Subcutaneous adipose tissue (tissue), 4 donors: Measurements from ENCODE around the gene MT1M. TPM values are rescaled to one million over a fixed set of nuclear protein-coding genes. Genes with fewer than 3 reads are reported as not detected.

ENCODE experiments used
- total RNA-seq, 4 donors: library from RNA; depleted of rRNA; stranded (reverse); fragments of >200 nt; gene quantifications; one replicate each; pipeline ENCODE4 v1.1.0, GENCODE V29; 2016
- TF ChIP-seq, protein P1 (sequence below): fragments of 450-650 bp; IDR thresholded peaks from one replicate; pipeline ENCODE4 v1.5.1; 2016; ENCODE audit warnings: low read depth, mild to moderate bottlenecking, control low read depth, antibody characterized with exemption, moderate library complexity

MT1M gene
- total RNA-seq, 4 donors from 2014 or later = 15.1 to 485 (median 52.6) TPM

DNA sequence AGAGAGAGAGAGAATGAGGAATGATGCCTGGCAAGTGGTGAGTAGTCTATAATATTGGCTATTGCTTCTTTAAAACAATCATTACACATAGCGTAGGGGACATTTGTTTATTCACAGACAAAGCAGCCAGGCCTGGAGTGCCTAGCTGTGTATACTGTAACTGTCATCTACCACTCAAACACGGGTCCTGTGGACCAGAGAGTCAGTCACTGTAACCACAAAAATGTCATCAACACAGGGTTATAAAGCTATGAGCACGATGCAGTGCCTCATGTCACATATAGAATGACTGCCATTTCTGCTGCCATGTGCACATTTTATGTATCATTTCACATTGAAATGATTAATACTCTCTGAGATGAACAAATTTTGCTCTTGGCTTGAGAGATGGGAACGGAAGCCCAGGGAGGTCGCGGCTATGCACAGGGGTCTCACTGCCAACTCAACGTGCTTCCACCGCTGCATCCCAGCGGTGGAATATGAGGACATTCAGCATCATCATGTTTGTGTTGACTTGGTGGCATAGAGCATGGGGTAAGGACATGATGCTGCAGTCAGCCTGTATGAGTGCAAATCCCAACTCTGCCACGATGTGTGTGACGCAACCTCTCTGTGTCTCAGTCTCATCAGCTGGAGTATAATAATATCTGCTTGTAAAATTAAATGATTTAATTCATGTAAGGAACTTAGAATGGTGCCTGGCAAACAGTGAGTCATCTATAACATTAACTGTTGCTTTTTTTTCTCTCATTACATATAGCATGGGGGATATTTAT lies 40.5 kb downstream of the MT1M start:
- TF ChIP-seq, protein P1, sequence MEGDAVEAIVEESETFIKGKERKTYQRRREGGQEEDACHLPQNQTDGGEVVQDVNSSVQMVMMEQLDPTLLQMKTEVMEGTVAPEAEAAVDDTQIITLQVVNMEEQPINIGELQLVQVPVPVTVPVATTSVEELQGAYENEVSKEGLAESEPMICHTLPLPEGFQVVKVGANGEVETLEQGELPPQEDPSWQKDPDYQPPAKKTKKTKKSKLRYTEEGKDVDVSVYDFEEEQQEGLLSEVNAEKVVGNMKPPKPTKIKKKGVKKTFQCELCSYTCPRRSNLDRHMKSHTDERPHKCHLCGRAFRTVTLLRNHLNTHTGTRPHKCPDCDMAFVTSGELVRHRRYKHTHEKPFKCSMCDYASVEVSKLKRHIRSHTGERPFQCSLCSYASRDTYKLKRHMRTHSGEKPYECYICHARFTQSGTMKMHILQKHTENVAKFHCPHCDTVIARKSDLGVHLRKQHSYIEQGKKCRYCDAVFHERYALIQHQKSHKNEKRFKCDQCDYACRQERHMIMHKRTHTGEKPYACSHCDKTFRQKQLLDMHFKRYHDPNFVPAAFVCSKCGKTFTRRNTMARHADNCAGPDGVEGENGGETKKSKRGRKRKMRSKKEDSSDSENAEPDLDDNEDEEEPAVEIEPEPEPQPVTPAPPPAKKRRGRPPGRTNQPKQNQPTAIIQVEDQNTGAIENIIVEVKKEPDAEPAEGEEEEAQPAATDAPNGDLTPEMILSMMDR = no peak

DNA sequence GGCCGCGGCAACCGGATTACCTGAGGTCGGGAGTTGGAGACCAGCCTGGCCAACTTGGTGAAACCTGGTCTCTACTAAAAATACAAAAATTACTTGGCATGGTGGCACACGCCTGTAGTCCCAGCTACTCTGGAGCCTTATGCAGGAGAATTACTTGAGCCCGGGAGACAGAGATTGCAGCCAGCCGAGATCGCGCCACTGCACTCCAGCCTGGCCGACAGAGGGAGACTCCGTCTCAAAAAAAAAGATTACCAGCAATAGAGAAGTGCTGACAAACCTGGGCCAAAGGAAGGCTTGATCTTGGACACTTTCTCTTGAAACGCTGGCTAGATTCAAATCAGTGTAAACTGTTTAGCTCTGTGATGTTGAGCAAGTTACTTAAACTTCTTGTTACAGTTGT lies 41.5 kb downstream of the MT1M start:
- TF ChIP-seq, protein P1 = no peak

DNA sequence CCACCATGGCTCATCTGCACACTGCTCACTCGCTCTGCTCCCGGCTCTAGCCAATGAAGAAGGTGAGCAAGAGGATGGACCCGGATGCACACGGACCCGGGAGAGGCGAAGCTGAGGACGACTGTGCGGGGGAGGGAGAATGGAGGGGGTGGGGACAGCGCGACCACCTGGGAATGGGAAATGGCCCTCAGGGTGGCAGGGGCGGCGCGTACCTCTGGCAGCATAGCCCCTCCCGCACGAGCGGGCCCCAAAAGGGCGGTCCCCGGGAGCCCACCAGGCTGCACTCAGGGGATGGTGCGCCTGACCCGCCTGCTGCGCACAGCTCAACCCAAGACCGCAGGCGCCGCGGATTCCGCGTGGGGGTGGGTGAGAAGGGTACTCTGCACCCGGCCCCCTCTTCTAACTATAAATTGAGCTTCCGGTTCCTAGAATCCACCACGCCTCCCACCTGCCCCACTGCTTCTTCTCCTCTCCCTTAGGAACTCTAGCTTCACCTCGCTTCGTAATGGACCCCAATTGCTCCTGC lies 43.3 kb downstream of the MT1M start:
- TF ChIP-seq, protein P1 = no peak

DNA sequence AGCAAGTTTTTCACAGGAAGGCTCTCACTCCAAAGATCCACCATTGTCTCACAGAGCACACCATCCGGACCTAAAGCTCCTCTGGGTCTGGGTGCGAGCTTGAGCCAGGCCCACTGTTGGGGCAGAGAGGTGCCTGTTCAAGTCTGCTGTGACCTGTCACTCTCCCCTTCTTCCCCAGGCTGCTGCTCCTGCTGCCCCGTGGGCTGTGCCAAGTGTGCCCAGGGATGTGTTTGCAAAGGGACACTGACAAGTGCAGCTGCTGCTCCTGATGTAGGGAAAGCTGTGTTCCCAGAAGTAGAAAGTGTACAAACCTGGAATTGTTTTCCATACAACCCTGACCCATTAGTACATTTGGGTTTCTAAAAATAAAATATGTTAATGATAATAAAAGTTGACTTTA lies 45.0 kb downstream of the MT1M start:
- TF ChIP-seq, protein P1 = no peak

DNA sequence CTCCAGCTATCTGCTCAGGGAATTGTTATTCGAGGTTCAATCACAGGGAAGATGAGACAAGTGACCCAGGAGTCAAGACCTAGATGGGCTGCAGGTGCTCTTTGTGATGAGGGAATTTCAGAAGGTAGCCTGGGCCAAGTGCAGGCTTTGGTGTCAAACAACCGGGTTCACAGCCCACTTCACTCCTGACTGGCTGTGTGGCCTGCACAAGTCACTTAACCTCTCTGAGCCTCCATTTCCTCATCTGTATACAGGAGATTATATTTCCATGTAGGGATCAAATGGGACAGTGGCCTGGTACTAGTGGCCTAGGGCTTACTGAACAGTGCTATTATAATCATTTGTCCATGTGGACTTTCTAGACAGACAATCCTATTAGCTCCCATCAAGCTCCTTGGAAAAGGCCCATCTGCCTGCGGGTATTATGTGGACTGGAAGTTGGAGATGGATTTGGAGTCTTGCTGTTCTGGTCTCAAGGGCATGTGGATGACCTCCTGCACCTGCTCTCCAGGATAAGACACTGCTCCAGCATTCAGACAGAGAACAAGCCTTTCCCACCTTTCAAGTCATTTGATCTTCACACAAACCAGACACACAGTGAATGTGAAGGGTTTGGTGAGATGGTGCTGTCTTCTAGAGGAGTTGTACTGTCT lies 46.7 kb downstream of the MT1M start:
- TF ChIP-seq, protein P1 = no peak

DNA sequence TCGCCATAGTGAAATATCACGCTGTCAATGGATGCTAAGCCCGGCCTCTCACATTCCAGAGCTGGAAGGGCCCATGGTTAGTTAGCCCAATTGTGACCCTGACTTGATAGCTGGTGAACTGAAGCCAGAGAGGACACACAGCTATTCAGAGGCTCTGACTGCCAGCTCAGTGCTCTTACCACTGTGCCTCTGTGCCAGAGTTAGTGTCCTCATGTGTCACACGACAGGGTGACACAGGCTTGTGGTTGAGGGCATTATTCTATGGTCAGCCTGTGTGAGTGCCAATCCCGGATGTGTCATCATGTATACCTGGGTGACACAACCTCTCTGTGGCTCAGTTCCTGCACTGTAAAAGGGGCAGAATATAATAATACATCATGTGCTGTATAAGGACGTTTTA lies 47.4 kb downstream of the MT1M start:
- TF ChIP-seq, protein P1 = no peak

DNA sequence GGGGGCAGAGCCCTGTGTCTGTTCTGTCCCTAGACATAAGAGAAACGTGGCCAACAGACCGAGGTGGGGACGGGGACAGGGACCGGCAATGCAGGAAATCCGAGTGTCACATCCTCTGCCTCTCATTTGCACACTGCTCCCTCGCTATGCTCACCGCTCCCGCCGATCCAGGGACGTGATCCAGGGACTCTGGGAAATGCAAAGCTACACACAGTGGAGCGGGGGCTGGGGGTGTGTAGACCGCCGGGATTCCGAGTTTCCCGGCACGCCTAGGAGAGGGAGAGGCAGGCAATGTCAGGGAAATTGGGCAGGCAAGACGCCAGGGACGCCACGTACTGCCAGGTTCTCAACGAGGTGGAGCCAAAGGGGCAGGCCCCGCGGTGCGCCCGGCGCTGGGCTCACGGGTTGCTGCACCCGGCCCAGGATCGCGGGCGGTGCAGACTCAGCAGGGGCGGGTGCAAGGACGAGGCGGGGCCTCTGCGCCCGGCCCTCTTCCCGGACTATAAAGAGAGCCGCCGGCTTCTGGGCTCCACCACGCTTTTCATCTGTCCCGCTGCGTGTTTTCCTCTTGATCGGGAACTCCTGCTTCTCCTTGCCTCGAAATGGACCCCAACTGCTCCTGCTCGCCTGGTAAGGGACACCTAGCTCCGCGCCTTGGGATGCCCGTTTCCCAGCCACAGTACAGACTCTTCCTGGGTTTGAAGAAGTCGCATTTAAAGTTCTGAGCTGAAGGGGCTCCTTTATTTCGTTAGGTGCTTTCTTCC lies 49.7 kb downstream of the MT1M start, which contains the start of gene MT1X:
TSS of gene MT1X (plus strand) at position 532 of the 764 bp plus-strand sequence. CDS start at position 603, 71 bp downstream.
- TF ChIP-seq, protein P1 = no peak
